ENCODE measurements around the gene CRX.

- no peak for TF ChIP-seq CTCF (IDR thresholded peaks at IDR 0.05; ENCODE audit: low read depth, low read length, missing input control)
- no peak for TF ChIP-seq EGR1 (IDR thresholded peaks at IDR 0.05; ENCODE audit: low read depth in 2 of 2)
- no peak for TF ChIP-seq YY1 (IDR thresholded peaks at IDR 0.05)
Measured at GRCh38 chr19:47801270-47801669, 20.5 kb upstream of the CRX start.
